T1000 (cell line): ENCODE results near the gene RASGRF1.
"Not testable (repeated sequence)": the region's sequence is repeated elsewhere in the genome, so short reads cannot be mapped to it uniquely, and the experiment has no call there.

Experiments
- DNase-seq: peaks from one replicate; lab custom pipeline; 2025; ENCODE audit warnings: mixed read lengths; lab: John Stamatoyannopoulos, UW

Gene RASGRF1

DNA sequence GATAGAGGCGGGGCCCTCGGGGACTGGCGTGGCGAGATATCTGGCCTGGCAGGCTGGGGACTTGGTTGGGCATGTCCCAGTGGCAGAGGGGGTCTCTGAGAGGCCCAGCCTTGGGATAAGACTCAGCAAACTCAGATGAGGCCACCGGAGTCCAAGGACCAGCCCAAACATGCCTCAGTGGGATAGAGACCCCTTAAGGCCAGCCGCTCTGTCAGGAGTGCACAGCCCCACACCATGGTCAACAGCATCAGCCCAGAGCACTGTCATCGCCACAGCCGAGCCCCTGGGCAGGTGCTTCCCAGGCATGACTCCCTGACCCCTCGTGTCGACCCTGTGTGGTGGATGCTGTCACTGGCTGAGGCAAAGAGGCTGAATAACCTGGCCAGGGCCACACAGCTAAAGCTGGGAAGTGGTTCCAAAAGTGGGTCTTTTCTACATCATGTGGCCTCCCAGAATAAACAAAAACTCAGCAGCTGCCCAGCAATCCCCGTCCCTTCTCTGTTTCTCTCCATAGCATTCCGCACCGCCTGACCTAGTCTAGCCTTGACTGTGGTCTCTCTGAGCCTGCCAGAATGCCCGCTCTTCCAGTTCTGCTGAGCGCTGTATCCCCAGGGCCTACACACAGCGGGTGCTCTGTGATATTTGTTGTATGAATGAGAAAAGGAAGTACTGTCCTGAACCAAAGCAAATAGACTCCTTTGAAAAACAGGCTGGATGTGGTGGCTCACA lies 160.9 kb downstream of the RASGRF1 start:
- no peak for DNase-seq

GRCh38 chr15:78928616-78929093 lies 161.9 kb downstream of the RASGRF1 start:
- no peak for DNase-seq

- not testable (repeated sequence) for DNase-seq
Measured at GRCh38 chr15:78928176-78928575, 162.4 kb downstream of the RASGRF1 start.

DNA sequence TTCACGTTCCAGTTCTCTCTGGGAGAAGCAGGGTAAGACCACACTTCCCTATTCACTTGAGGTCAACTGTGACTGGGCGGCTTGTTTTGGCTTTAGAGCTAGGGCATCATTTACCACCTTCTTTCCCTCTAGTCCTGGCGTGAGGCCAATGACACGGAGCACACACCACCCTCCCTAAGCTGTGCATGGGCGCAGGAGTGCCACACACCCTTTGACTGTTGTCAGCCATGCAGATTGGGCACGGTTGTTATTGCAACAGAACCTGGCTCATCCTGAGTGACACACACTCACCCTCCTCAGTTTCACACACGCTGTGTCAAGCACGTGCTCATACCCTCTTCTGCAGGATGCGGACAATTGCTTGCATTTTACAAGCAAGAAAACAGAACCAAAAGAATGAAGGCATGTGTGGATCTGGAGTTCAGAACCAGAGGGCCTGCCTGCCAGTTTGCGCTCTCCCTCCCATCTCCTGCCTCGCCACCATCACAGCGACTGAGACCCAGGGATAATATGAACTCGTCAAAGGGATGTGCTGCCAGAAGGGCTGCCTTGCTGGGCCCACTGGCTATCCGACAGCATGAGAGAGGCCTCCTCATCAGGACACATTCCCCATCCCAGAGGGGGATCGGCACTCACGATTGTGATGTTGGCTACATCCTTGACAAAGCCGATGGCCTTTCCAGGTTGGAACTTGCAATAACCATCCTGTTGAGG lies 163.3 kb downstream of the RASGRF1 start:
- no peak for DNase-seq

DNA sequence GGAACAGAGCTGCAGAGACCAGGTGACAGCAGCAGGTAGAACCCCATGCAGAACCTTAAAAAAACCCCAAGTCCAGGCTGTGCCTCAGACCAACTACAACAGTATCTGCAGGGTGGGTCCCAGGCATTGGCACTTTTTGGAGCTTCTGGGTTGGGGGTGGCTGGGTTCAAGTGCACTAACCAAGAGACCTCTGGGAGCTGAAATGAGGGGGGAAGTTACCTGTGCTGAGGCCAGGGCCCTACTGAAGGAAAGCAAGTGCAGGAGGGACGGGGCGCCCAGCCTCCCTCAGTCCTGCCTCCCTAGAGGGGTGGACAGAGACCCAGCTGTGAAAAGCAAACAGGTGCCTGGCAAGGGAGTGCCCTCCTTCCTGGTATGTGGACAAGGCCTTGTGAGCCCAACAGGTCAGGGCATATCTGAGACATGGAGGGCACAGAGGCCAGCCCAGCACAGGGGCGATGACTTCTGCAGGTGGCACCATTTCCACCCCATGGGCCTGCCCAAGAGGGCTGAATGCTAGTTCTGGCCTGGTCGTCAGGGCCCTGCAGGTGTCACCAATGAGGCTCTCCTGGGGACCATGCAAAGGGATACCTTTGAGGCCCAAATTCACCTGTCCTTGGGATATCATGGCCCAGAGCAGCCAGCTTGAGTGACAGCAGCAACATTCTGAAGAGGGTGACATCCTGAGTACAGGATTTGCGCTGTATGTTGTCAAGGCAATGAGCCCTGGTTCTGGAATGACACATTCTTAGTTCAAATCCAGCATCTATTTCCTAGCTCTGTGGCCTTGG lies 164.4 kb downstream of the RASGRF1 start:
- no peak for DNase-seq

- DNase-seq: no peak
Measured at GRCh38 chr15:78925076-78925624, 165.4 kb downstream of the RASGRF1 start.

GRCh38 chr15:78923480-78924360 lies 166.9 kb downstream of the RASGRF1 start:
- DNase-seq: no peak

- DNase-seq: no peak
Measured at GRCh38 chr15:78923015-78923414, 167.6 kb downstream of the RASGRF1 start.

- DNase-seq: no peak
Measured at GRCh38 chr15:78922527-78922926, 168.1 kb downstream of the RASGRF1 start.

DNA sequence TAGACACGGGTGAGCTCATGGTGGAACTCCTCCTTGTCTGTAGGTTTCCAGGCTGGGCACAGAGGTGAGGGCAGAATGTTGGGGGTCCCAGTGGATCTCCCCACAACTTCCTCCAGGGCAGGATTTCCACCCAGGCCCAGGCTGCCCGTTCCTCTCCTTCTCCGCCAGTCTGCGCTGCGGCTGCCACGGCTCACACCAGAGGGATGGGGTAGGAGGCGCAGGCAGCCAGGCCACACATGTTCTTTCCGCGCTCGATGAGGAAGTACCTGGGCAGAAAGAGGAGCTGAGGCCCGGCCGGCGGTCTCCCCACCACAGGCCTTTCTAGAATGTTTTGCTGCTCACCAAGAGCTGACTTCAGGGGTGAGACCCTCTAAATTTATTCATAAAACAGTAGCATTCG lies 168.6 kb downstream of the RASGRF1 start:
- DNase-seq: no peak

GRCh38 chr15:78921517-78921916 lies 169.1 kb downstream of the RASGRF1 start:
- DNase-seq: no peak

- no peak for DNase-seq
Measured at GRCh38 chr15:78917888-78918287, 172.7 kb downstream of the RASGRF1 start.

DNA sequence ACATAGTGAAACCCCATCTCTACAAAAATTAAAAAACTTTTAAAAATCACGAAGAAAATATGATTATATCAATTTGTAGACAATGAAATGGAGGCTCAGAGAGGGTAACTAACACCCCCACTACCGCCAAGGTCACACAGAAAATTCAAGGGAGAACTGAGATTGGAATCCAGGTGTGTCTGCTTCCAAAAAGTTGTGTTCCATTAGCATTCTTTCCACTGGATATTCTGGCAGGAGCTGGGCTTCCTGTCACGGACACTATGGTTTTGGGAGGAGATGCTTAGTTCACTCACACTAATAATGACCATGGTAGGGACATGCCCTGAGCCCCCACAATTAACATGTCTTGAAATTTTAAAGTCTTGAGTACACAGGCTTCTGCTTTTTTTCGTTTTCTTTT lies 174.5 kb downstream of the RASGRF1 start:
- no peak for DNase-seq

- no peak for DNase-seq
Measured at GRCh38 chr15:78915341-78916087, 175.1 kb downstream of the RASGRF1 start.

DNA sequence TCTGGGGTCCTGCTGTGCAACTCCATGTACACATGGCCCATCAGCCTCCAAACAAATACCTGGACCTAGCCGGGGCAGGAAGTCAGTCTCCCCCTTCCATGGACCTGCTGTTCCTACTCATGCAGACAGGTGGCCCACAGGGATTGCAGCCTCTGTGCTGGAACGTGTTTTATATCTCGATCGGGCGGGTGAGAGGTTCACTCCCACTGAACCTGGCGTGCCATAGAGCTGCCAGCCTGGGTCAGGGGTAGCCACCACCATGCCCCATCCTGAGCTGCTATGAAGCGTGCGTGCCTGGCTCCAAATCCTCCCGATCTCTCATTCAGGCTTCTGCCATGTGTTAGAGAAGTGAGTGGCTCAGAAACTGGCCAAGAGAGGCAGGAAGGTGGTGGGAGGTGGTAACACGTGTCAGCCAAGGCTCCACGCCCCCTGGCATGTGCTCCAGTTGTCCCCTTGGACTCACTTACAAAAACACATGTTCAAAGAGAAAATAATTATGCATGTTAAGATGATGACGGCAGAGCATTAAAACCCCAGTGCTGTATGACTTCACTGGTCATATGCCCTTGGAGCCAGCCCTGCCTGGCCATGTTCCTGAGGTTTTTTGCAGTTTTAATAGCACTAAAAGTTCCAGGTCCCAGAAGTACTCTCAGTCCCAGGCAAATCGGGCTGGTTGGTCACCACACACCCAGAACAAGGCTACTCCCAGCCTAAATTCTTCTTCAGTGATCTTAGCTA lies 176.4 kb downstream of the RASGRF1 start:
- no peak for DNase-seq

DNA sequence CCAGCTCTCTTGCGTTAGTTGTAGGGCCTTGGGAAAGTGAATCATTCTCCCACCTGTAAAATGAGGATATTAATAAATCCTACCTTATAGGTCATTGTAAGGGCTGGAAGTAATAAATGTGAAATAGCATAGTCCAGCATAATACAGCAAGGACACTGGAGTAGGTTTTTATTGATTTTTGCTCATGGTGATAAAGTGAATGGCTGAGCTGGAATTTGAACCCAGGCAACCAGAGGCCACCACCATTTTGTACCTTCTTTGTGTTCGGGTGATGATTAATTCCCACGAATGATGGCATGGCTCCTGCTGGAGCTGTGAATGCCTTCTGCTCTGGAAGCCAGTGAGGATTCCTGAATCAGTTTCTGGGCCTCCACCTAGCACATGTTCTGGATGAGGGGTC lies 177.6 kb downstream of the RASGRF1 start:
- DNase-seq: no peak

DNA sequence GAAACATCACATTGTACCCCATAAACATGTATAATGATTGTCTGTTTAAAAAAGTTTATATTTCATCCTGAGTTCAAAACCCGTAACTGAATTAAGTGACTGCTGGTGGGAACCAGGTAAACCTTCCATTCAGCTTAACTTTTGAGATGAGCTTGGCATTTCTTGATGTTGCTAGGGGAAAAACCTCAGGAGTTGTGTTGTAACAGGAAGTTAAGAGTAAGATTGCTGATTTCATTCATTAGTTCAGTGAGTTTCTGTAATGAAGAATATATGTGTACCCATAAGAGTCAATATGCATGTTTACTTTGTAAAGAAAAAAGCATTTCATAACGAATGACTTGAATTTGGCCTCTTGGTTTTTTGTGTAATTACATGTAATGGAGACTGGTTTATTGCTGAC lies 178.3 kb downstream of the RASGRF1 start:
- DNase-seq: no peak

DNA sequence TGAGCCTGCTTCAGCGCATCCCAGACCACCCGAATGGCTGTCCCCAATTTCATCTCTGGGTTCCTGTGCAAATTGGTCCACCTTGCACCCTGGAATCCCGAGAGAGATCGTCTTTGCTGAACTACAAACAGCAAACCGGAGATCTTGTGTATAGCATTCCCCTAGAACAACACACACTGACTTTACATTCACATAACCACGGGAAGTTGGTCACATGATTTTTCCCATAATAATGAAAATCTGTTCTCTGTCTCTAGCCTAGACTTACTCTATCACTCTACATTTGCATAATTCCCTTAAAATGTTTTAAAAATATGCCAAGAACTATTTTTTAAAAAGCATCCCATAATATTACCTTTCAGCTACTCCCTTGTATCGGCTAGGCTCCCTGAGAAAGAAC lies 180.3 kb downstream of the RASGRF1 start:
- DNase-seq: no peak
